GM10266 (cell line): Measurements from ENCODE around the gene DYNLT3.

ENCODE experiments used
- DNase-seq: peaks from one replicate; pipeline ENCODE4 v3.0.0; 2012; ENCODE audit errors: extremely low spot score
- TF ChIP-seq, protein P1 (sequence below): IDR thresholded peaks from 2 replicates; pipeline ENCODE4 v1.5.1; 2012; ENCODE audit warnings: mild to moderate bottlenecking, low read depth; ENCODE audit not compliant: control insufficient read depth, insufficient read depth; ENCODE audit errors: missing control alignments

Gene DYNLT3

DNA sequence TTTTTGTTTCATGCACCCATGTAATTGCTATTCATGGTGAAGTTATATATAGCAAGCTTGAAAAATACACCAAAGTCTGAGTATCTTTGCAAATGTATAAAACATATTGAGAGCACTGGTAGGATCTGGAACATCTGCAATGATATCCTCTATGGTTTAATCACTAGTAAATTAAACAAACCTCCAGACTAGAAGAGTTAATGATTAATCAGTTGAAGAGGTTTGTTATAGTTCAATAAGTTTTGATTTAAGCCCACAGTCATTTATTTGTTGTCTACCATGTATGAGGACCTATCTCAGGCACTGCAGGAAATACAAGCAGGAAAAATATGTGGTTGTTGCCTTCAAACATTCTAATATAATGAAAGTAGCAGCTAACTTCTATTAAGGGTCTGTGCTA lies 51.1 kb downstream of the DYNLT3 start:
- TF ChIP-seq, protein P1, sequence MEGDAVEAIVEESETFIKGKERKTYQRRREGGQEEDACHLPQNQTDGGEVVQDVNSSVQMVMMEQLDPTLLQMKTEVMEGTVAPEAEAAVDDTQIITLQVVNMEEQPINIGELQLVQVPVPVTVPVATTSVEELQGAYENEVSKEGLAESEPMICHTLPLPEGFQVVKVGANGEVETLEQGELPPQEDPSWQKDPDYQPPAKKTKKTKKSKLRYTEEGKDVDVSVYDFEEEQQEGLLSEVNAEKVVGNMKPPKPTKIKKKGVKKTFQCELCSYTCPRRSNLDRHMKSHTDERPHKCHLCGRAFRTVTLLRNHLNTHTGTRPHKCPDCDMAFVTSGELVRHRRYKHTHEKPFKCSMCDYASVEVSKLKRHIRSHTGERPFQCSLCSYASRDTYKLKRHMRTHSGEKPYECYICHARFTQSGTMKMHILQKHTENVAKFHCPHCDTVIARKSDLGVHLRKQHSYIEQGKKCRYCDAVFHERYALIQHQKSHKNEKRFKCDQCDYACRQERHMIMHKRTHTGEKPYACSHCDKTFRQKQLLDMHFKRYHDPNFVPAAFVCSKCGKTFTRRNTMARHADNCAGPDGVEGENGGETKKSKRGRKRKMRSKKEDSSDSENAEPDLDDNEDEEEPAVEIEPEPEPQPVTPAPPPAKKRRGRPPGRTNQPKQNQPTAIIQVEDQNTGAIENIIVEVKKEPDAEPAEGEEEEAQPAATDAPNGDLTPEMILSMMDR = no peak
- DNase-seq = no peak
